Mucosa of rectum (tissue), 2 donors: ENCODE results near the gene COQ2.
"Not testable (repeated sequence)": the region's sequence is repeated elsewhere in the genome, so short reads cannot be mapped to it uniquely, and the experiment has no call there.

Experiments
- H3K27ac ChIP-seq, 2 donors: one replicate each; pipeline ENCODE4 v1.7.0; 2013; ENCODE audit warnings: inconsistent platforms in 2 of 2, low read depth in 2 of 2, low read length in 2 of 2
- H3K27me3 ChIP-seq, 2 donors: one replicate each; pipeline ENCODE4 v1.7.0; 2013; ENCODE audit warnings: low read length in 2 of 2; ENCODE audit not compliant: control insufficient read depth in 2 of 2, insufficient read depth in 2 of 2
- H3K36me3 ChIP-seq, 2 donors: one replicate each; pipeline ENCODE4 v1.7.0; 2013; ENCODE audit warnings: low read length in 2 of 2; ENCODE audit not compliant: control insufficient read depth in 2 of 2, insufficient read depth in 2 of 2
- H3K4me1 ChIP-seq, 2 donors: one replicate each; pipeline ENCODE4 v1.7.0; 2013; ENCODE audit warnings: low read length in 2 of 2, mild to moderate bottlenecking in 1 of 2; ENCODE audit not compliant: control insufficient read depth in 2 of 2, insufficient read depth in 2 of 2
- H3K4me3 ChIP-seq, 2 donors: one replicate each; pipeline ENCODE4 v1.7.0; 2013; ENCODE audit warnings: low read length in 2 of 2
- H3K9ac ChIP-seq, 2 donors: one replicate each; pipeline ENCODE4 v1.7.0; 2013; ENCODE audit warnings: low read length in 2 of 2, low read depth in 1 of 2, mild to moderate bottlenecking in 1 of 2
- H3K9me3 ChIP-seq, 2 donors: one replicate each; pipeline ENCODE4 v1.7.0; 2013; ENCODE audit warnings: low read length in 2 of 2; ENCODE audit not compliant: control insufficient read depth in 2 of 2
- donor health status: healthy.
- donor health status: Normal muscosa, but diverticular disease.

Gene COQ2

DNA sequence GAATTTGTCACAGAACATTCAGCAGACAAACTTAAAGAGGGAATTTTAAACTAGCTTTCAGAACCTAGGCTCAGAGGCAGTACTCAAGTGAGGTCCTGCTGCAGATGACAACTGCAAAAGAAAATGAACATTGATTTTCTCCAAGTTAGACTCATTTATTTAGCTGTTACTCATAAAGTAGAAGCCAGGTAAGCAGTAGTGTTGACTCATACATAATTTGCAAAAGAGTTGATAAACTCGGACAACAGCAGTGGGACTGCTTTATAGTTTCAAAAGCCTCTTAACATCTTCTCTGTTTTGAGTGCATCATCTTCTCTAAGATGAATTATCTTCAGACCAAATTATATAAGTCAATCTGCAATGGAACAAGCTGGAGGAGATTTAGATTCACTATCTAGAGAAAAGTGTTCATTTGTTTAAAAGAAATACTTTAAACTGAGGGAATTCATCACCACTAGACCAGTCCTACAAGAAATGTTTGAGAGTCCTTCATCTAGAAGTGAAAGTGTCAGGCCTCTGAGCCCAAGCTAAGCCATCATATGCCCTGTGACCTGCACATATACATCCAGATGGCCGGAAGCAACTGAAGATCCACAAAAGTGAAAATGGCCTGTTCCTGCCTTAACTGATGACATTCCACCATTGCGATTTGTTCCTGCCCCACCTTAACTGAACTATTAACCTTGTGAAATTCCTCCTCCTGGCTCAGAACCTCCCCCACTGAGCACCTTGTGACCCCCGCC is 49.5 kb downstream of the COQ2 start:
- no peaks in the 10 kb centered on the region for H3K9me3 ChIP-seq
- no peak overlapping the region for H3K4me3 ChIP-seq
- H3K27ac ChIP-seq: no peak overlapping the region

GRCh38 chr4:83234387-83234786 is 50.2 kb downstream of the COQ2 start:
- H3K27ac ChIP-seq, H3K4me1 ChIP-seq, H3K36me3 ChIP-seq, H3K9ac ChIP-seq, H3K9me3 ChIP-seq, H3K27me3 ChIP-seq, H3K4me3 ChIP-seq: not testable (repeated sequence)

More for the DNA sequence above, 49.5 kb downstream of the COQ2 start:
- no peaks in the 10 kb centered on the region for H3K36me3 ChIP-seq
- H3K9ac ChIP-seq: no peak overlapping the region
- H3K27me3 ChIP-seq: no peaks in the 10 kb centered on the region
- H3K4me1 ChIP-seq: no peaks in the 10 kb centered on the region

- Histone ChIP-seq H3K36me3 (no peaks in the 10 kb centered on the region), H3K9ac (no peak overlapping the region), H3K4me3 (no peak overlapping the region), H3K4me1 (no peaks in the 10 kb centered on the region), H3K9me3 (no peaks in the 10 kb centered on the region), H3K27me3 (no peaks in the 10 kb centered on the region), H3K27ac (no peak overlapping the region)
These were observed 52.5 kb downstream of the COQ2 start for GRCh38 chr4:83232082-83232481.

GRCh38 chr4:83231620-83232076 is 53.0 kb downstream of the COQ2 start:
- Histone ChIP-seq H3K27me3 (no peaks in the 10 kb centered on the region), H3K36me3 (no peaks in the 10 kb centered on the region), H3K9me3 (no peaks in the 10 kb centered on the region), H3K9ac (no peak overlapping the region), H3K4me1 (no peaks in the 10 kb centered on the region), H3K27ac (no peak overlapping the region), H3K4me3 (no peak overlapping the region)

DNA sequence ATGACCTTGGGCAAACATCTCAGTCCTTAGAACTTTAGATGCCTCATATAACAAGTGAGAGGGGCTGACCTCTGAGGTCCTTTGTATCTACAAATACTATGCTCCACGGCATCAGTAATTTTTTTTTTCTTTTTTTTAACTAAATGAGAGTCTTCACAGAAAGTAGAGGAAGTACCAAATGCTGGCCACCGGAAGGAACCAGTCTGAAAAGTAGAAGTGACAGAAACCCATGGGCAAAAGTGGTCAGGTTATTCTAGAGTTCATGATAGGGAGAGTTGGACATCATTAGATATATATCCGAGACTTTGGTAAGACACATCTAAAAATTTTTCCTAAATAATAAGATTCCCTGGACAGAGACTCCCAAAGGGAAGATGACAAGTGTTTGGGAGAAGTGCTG is 53.7 kb downstream of the COQ2 start:
- Histone ChIP-seq H3K27ac (no peak overlapping the region), H3K4me1 (no peaks in the 10 kb centered on the region), H3K27me3 (no peaks in the 10 kb centered on the region), H3K9me3 (no peaks in the 10 kb centered on the region), H3K9ac (no peak overlapping the region), H3K4me3 (no peak overlapping the region), H3K36me3 (no peaks in the 10 kb centered on the region)

DNA sequence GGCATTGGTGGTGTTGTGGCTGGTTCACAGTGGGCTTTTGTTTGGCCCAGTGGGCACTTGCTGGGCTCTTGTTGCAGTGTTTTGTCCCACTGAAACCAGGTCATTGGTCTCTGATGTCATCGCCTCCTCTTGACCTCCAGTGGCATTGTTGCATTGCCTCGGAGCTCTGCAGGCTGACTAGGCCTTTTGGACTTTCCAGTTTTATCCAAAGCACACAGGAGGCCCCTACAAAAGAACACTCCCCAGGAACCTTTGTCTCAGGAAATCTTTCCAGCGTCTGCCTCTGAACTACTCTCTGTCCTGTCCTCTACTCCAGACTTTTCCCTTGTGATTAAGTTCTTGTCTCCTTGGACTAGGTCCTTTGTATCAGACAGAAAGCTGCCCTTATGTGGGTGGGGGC is 54.8 kb downstream of the COQ2 start:
- Histone ChIP-seq H3K9me3 (no peaks in the 10 kb centered on the region), H3K4me1 (no peaks in the 10 kb centered on the region), H3K36me3 (no peaks in the 10 kb centered on the region), H3K4me3 (no peak overlapping the region), H3K9ac (no peak overlapping the region), H3K27me3 (no peaks in the 10 kb centered on the region), H3K27ac (no peak overlapping the region)

GRCh38 chr4:83228231-83228630 is 56.4 kb downstream of the COQ2 start:
- Histone ChIP-seq H3K4me3 (no peak overlapping the region), H3K27ac (no peak overlapping the region), H3K27me3 (no peaks in the 10 kb centered on the region), H3K9me3 (no peaks in the 10 kb centered on the region), H3K36me3 (no peaks in the 10 kb centered on the region), H3K9ac (no peak overlapping the region), H3K4me1 (no peaks in the 10 kb centered on the region)

DNA sequence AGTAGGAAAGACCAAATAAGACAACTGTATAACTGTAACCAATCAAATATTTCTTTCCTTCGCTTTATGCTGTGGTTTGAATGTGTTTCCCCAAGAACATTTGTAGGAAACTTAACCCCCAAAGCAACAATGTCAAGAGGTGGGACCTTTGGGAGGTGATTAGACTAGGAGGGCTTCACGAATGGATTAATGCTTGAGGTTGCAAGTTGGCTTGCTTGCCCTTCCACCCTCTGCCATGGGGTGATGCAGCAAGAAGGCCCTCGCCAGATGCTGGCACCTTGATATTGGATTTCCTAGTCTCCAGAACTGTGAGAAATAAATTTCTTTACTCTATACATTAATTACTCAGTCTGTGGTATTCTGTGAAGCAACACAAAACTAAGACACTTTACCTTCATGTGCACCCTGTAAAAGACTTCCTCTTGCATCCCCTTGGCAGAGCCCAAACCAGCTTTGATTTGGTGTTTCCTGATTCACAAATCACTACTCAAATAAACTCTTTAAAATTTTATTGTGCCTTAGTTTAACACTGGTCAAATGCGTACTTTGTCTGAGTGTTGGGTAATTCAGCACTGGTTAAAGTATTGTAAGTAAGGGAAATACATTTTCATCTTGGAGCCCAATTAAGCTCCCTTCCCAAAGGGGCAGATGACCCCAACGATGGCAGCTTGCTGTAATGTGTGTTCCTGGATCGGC is 59.9 kb downstream of the COQ2 start:
- Histone ChIP-seq H3K9ac (no peak overlapping the region), H3K4me1 (peaks cover under 1 to 1% of the 10 kb centered on the region in 2 donors), H3K27ac (no peak overlapping the region), H3K27me3 (no peaks in the 10 kb centered on the region), H3K36me3 (no peaks in the 10 kb centered on the region), H3K4me3 (no peak overlapping the region), H3K9me3 (no peaks in the 10 kb centered on the region)

- Histone ChIP-seq H3K9ac (no peak overlapping the region), H3K4me1 (peaks cover 7% of the 10 kb centered on the region in 2 donors), H3K4me3 (no peak overlapping the region)
These were observed 60.8 kb downstream of the COQ2 start for GRCh38 chr4:83223781-83224180.

DNA sequence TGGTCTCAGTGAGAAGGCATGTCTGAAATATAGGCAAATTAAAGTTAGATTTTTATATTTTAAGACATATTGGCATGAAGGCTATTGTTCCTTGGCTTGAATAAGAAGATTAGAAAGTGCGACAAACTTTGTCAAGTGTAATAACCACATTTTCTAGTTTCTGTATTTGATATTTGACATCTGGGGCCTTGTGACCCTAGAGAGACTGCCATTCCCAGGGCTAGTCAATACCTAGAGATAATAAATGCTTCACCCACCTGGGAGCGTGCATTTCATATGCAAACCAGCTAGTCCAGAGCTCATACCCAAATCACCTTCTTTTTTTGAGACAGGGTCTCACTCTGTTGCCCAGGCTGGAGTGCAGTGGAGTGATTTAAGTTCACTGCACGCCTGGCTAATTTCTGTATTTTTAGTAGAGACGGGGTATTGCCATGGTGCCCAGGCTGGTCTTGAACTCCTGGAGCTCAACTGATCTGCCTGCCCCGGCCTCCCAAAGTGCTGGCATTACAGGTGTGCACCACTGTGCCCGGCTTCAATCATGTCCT is 62.6 kb downstream of the COQ2 start:
- H3K27ac ChIP-seq: no peak overlapping the region

More at GRCh38 chr4:83223781-83224180, 60.8 kb downstream of the COQ2 start:
- Histone ChIP-seq H3K27ac (no peak overlapping the region), H3K9me3 (no peaks in the 10 kb centered on the region), H3K36me3 (no peaks in the 10 kb centered on the region), H3K27me3 (no peaks in the 10 kb centered on the region)

More for the DNA sequence above, 62.6 kb downstream of the COQ2 start:
- no peaks in the 10 kb centered on the region for H3K27me3 ChIP-seq
- H3K9me3 ChIP-seq: no peaks in the 10 kb centered on the region
- H3K4me3 ChIP-seq: no peak overlapping the region
- no peak overlapping the region for H3K9ac ChIP-seq
- H3K4me1 ChIP-seq: peaks cover 17 to 21% of the 10 kb centered on the region in 2 donors
- no peaks in the 10 kb centered on the region for H3K36me3 ChIP-seq
